H9 (cell line): ENCODE results near the gene LMX1A. TPM values are rescaled to one million over a fixed set of nuclear protein-coding genes. Genes with fewer than 3 reads are reported as not detected.

Experiments
- DNase-seq: peaks from one replicate; pipeline ENCODE4 v3.0.0-alpha.2; 2017
- H2AFZ ChIP-seq: one replicate; pipeline ENCODE4 v1.6.1; 2013; ENCODE audit warnings: mild to moderate bottlenecking, low read length, control low read depth, moderate library complexity
- H2AK5ac ChIP-seq: 2 replicates; pipeline ENCODE4 v1.6.1; 2013; ENCODE audit warnings: low read length, control low read depth, mixed read lengths; ENCODE audit not compliant: insufficient read length
- H2BK120ac ChIP-seq: one replicate; pipeline ENCODE4 v1.6.1; 2013; ENCODE audit warnings: low read depth, mild to moderate bottlenecking, low read length, control low read depth, inconsistent platforms; ENCODE audit not compliant: poor library complexity, severe bottlenecking
- H2BK12ac ChIP-seq: 2 replicates; pipeline ENCODE4 v1.6.1; 2013; ENCODE audit warnings: low read length, control low read depth, mixed read lengths, low read depth; ENCODE audit not compliant: insufficient read length
- H2BK15ac ChIP-seq: 2 replicates; pipeline ENCODE4 v1.6.1; 2013; ENCODE audit warnings: low read depth, low read length, control low read depth
- H2BK20ac ChIP-seq: one replicate; pipeline ENCODE4 v1.6.1; 2013; ENCODE audit warnings: low read depth, mild to moderate bottlenecking, low read length, control low read depth, inconsistent platforms; ENCODE audit not compliant: poor library complexity, severe bottlenecking
- H2BK5ac ChIP-seq: 2 replicates; pipeline ENCODE4 v1.6.1; 2013; ENCODE audit warnings: low read length, control low read depth, mixed read lengths; ENCODE audit not compliant: insufficient read length
- H3K14ac ChIP-seq: 2 replicates; pipeline ENCODE4 v1.6.1; 2013; ENCODE audit warnings: low read length, control low read depth; ENCODE audit not compliant: insufficient read depth
- H3K18ac ChIP-seq: 2 replicates; pipeline ENCODE4 v1.6.1; 2013; ENCODE audit warnings: low read depth, mild to moderate bottlenecking, mixed read lengths, low read length, control low read depth; ENCODE audit not compliant: insufficient read length
- H3K23ac ChIP-seq: 2 replicates; pipeline ENCODE4 v1.6.1; 2013; ENCODE audit warnings: low read length, control low read depth, mixed read lengths, low read depth; ENCODE audit not compliant: insufficient read length
- H3K23me2 ChIP-seq: 2 replicates; pipeline ENCODE4 v1.6.1; 2013; ENCODE audit warnings: low read depth, mild to moderate bottlenecking, mixed read lengths, low read length, control low read depth; ENCODE audit not compliant: insufficient read length, poor library complexity, severe bottlenecking
- H3K27ac ChIP-seq: 2 replicates; pipeline ENCODE4 v1.5.1; 2013; ENCODE audit warnings: low read length, control low read depth, mixed read lengths, low read depth; ENCODE audit not compliant: insufficient read length
- H3K27me3 ChIP-seq: 2 replicates; pipeline ENCODE4 v1.6.1; 2013; ENCODE audit warnings: low read length, control low read depth, inconsistent platforms; ENCODE audit not compliant: insufficient read depth
- H3K4ac ChIP-seq: 2 replicates; pipeline ENCODE4 v1.6.1; 2013; ENCODE audit warnings: low read depth, mild to moderate bottlenecking, control low read depth, inconsistent platforms, low read length, moderate library complexity
- H3K4me1 ChIP-seq: 2 replicates; pipeline ENCODE4 v1.6.1; 2013; ENCODE audit warnings: low read length, control low read depth, inconsistent platforms; ENCODE audit not compliant: insufficient read depth
- H3K4me2 ChIP-seq: 2 replicates; pipeline ENCODE4 v1.6.1; 2013; ENCODE audit warnings: low read length, control low read depth, mixed read lengths; ENCODE audit not compliant: insufficient read length, insufficient read depth
- H3K56ac ChIP-seq: 2 replicates; pipeline ENCODE4 v1.6.1; 2013; ENCODE audit warnings: low read depth, mild to moderate bottlenecking, mixed read lengths, low read length, control low read depth; ENCODE audit not compliant: insufficient read length
- H3K79me1 ChIP-seq: 2 replicates; pipeline ENCODE4 v1.6.1; 2013; ENCODE audit warnings: low read depth, mild to moderate bottlenecking, moderate library complexity, low read length, control low read depth, inconsistent platforms; ENCODE audit not compliant: insufficient read depth, poor library complexity, severe bottlenecking
- H3K79me2 ChIP-seq: 2 replicates; pipeline ENCODE4 v1.6.1; 2013; ENCODE audit warnings: low read length, control low read depth, inconsistent platforms; ENCODE audit not compliant: insufficient read depth
- H3K9ac ChIP-seq: 2 replicates; pipeline ENCODE4 v1.6.1; 2013; ENCODE audit warnings: low read length, control low read depth, mixed read lengths; ENCODE audit not compliant: insufficient read length; ENCODE audit errors: extremely low read depth
- H3K9me3 ChIP-seq: one replicate; pipeline ENCODE4 v1.6.1; 2013; ENCODE audit warnings: low read depth, low read length, inconsistent platforms; ENCODE audit not compliant: control insufficient read depth
- H3T11ph ChIP-seq: one replicate; pipeline ENCODE4 v1.6.1; 2013; ENCODE audit warnings: mild to moderate bottlenecking, low read length, control low read depth, inconsistent platforms
- H4K20me1 ChIP-seq: one replicate; pipeline ENCODE4 v1.6.1; 2013; ENCODE audit not compliant: control insufficient read depth, insufficient read length, insufficient read depth
- H4K5ac ChIP-seq: 2 replicates; pipeline ENCODE4 v1.6.1; 2013; ENCODE audit warnings: low read depth, mild to moderate bottlenecking, mixed read lengths, low read length, control low read depth; ENCODE audit not compliant: insufficient read length
- H4K8ac ChIP-seq: replicated peaks from 2 replicates; pipeline ENCODE4 v1.6.1; 2013; ENCODE audit warnings: low read length, control low read depth, mixed read lengths, low read depth; ENCODE audit not compliant: insufficient read length
- H4K91ac ChIP-seq: 2 replicates; pipeline ENCODE4 v1.6.1; 2013; ENCODE audit warnings: low read depth, mild to moderate bottlenecking, moderate library complexity, mixed read lengths, low read length, control low read depth; ENCODE audit not compliant: insufficient read length
- H3K27ac Mint-ChIP-seq, 3 experiments: 2 replicates in 2 of 3; 3 replicates in 1 of 3; pipeline ENCODE4 v1.8.0; 2020 to 2021; ENCODE audit warnings: mixed read lengths in 3 of 3, mild to moderate bottlenecking in 1 of 3, moderate library complexity in 1 of 3
- H3K27me3 Mint-ChIP-seq: 2 replicates; pipeline ENCODE4 v1.8.0; 2021; ENCODE audit warnings: low read depth, mild to moderate bottlenecking, moderate library complexity, mixed read lengths
- H3K36me3 Mint-ChIP-seq, 3 experiments: 2 replicates in 2 of 3; 3 replicates in 1 of 3; pipeline ENCODE4 v1.8.0; 2020 to 2021; ENCODE audit warnings: low read depth in 3 of 3, mixed read lengths in 3 of 3; ENCODE audit not compliant: insufficient read depth in 1 of 3
- H3K4me1 Mint-ChIP-seq, 2 experiments: 2 replicates each; pipeline ENCODE4 v1.8.0; 2020; ENCODE audit warnings: mixed read lengths in 2 of 2
- H3K4me3 Mint-ChIP-seq, 2 experiments: 2 replicates in 1 of 2; 3 replicates in 1 of 2; pipeline ENCODE4 v1.8.0; 2020 to 2021; ENCODE audit warnings: mild to moderate bottlenecking in 2 of 2, mixed read lengths in 2 of 2, moderate library complexity in 1 of 2
- H3K9me3 Mint-ChIP-seq, 2 experiments: 2 replicates in 1 of 2; 3 replicates in 1 of 2; pipeline ENCODE4 v1.8.0; 2020; ENCODE audit warnings: mild to moderate bottlenecking in 2 of 2, mixed read lengths in 2 of 2, moderate library complexity in 1 of 2
- WGBS: extraction: QIAGEN DNeasy Blood & Tissue Kit; methylation state at CpG from one replicate; pipeline ENCODE4 v1.1.7; 2013; ENCODE audit warnings: missing lambda C conversion rate, low lambda C conversion rate, mixed read lengths; ENCODE audit not compliant: insufficient read length; ENCODE audit errors: extremely low coverage; 5-methylcytosine and 5-hydroxymethylcytosine counted together
- total RNA-seq: library from RNA; stranded (reverse); gene quantifications from 2 replicates; pipeline ENCODE4 v1.2.1, GENCODE V29; 2021
- TF ChIP-seq, protein P1 (sequence below): fragments of 200-600 bp; sonication (generic); conservative IDR thresholded peaks from 3 replicates; pipeline ENCODE4 v1.8.0; 2021; ENCODE audit warnings: antibody characterized with exemption, mild to moderate bottlenecking

LMX1A gene
- total RNA-seq, 1 experiment from 2014 or later, result not detected

DNA sequence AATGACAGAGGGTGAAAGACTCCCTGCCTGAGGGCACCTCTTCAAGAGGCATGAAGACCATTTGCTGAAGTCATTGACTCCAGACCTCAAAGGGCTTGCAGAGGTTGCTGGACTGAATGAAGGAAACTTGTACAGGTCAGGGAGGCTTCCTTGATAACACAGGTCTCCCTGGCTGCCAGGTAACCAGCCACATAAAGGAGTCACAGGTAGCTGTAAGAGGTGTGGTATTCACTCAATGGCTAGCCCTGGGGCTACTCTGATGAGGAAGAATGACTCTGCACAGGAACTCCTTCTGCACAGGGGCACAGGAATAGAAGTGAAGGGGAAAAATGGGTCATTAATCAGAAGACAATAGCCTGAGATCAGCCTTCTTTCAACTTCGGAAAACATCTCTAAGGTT lies 187.5 kb downstream of the LMX1A start:
- TF ChIP-seq, protein P1, sequence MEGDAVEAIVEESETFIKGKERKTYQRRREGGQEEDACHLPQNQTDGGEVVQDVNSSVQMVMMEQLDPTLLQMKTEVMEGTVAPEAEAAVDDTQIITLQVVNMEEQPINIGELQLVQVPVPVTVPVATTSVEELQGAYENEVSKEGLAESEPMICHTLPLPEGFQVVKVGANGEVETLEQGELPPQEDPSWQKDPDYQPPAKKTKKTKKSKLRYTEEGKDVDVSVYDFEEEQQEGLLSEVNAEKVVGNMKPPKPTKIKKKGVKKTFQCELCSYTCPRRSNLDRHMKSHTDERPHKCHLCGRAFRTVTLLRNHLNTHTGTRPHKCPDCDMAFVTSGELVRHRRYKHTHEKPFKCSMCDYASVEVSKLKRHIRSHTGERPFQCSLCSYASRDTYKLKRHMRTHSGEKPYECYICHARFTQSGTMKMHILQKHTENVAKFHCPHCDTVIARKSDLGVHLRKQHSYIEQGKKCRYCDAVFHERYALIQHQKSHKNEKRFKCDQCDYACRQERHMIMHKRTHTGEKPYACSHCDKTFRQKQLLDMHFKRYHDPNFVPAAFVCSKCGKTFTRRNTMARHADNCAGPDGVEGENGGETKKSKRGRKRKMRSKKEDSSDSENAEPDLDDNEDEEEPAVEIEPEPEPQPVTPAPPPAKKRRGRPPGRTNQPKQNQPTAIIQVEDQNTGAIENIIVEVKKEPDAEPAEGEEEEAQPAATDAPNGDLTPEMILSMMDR, result no peak
- no peaks in the 10 kb centered on the region for H3K9me3 Mint-ChIP-seq
- H3K4me3 Mint-ChIP-seq, result no peak overlapping the region
- Histone ChIP-seq H2BK5ac (no peak overlapping the region), H4K91ac (no peak overlapping the region), H4K20me1 (no peaks in the 10 kb centered on the region), H2BK12ac (no peak overlapping the region), H3K27ac (no peak overlapping the region), H3K23me2 (no peaks in the 10 kb centered on the region), H2AFZ (no peak overlapping the region), H3K4me1 (no peaks in the 10 kb centered on the region; the same call in 1 of the 2 replicates), H3K18ac (no peak overlapping the region), H4K5ac (no peak overlapping the region), H3K27me3 (no peaks in the 10 kb centered on the region), H2BK20ac (no peak overlapping the region), H3K23ac (no peak overlapping the region), H3K56ac (no peak overlapping the region), H2BK15ac (no peak overlapping the region), H3K79me2 (no peaks in the 10 kb centered on the region), H4K8ac (no peak overlapping the region), H3K9ac (no peak overlapping the region), H2BK120ac (no peak overlapping the region), H2AK5ac (no peak overlapping the region), H3T11ph (no peak overlapping the region), H3K9me3 (no peaks in the 10 kb centered on the region), H3K4ac (no peak overlapping the region), H3K4me2 (no peak overlapping the region), H3K14ac (no peak overlapping the region), H3K79me1 (no peaks in the 10 kb centered on the region)
- no peak overlapping the region for H3K27ac Mint-ChIP-seq
- no peaks in the 10 kb centered on the region; the same call in 1 of the 2 replicates for H3K27me3 Mint-ChIP-seq
- no CpG with 5 or more reads among the region's 1 CpG for WGBS
- H3K4me1 Mint-ChIP-seq, result peaks cover 2 to 5% of the 10 kb centered on the region in 2 experiments; a peak in 2 of 4 replicates
- H3K36me3 Mint-ChIP-seq, result no peaks in the 10 kb centered on the region
- DNase-seq, result no peak
